ENCODE measurements around the gene SETBP1. TPM values are rescaled to one million over a fixed set of nuclear protein-coding genes. Genes with fewer than 3 reads are reported as not detected.

SETBP1 gene
- 1 to 10 TPM; 1.5 to 1.6 TPM for polyA plus RNA-seq

DNA sequence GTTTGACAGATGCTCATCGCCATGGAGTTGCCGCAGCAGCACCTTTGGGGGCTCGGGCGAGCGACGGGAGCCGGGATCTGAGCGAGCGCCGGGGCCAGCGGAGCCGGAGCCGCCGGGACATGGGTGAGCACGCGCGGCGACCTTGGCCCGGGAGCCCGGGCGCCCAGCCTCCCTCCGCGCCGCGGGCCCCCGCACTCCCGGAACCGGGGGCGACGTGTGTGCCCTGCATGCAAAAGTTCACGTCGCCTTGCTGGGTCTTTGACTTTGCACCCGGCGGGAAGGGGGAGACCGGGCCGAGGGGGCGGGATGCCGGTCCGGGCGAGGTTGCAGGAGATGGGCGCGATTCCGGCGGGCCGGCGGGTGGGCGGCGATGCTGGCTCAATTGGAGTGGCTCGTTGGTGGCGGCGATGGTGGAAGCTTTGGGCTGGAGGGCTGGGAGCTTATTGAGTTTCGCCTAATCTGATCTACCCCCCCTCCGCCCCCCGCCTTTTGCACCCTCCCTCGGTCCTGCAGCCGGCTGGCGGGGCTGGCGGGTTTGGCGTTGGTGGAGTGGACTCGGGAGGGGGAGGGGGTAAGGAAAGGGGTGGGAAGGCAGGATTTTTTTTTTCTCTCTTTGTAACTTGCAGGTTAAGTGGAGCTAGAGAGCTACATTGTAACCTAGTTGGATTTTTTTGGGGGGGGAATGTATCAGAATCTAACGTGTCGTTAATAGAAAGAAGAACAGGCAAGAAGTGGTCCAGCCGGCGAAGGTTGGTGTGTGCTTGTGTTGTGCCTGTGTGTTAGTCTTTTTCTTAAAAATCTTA, at the start of gene SETBP1:
TSS of gene SETBP1 (plus strand) at position 616 of the 803 bp plus-strand sequence. CDS start 20,459 bp downstream, outside the sequence.
- WGBS, 2 donors, result 1% methylated on average over 56 to 64 of the region's 64 CpGs
- Histone ChIP-seq H3K27ac (ENCODE audit: low read depth in 2 of 2, low read length in 1 of 2) (peak within 1 kb of the TSS; percentile 88 to 91), H3K4me1 (ENCODE audit: control insufficient read depth in 2 of 2, insufficient read depth in 2 of 2, low read length in 1 of 2) (peaks cover 0 to 3% of the 10 kb centered on the region in 2 donors)

DNA sequence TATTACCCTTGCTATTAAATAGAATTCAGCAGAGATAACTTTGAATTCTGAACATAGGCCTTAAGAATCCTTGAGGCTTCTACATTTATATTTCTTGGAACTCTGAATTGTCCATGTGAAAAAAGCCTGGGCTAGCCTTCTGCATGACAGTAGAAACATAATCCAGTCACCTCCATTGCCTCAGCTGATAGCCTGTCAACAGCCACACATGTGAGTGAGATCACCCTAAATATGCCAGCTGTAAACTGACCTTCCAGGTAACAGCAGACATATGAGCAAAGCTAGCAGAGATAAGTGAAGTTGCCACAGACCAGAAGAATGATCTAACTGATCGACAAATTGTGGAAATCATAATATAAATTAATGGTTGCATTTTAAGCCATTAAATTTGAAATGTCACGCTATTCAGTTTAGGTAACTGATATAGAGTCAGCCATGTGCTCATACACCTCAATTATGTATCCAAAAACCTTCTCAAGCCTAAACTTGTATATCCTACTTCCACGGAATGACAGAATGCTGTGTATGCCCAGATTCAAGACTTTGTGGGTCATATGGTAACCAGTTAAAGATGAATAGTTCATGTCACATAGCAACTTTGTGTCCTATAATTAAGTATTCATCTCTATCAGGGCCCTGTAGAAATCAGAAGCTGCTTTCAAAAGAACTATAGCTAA, 48.1 kb upstream of the SETBP1 start:
- WGBS, 2 donors, result 75 to 88% methylated on average over 3 of the region's 3 CpGs
- no peaks in the 10 kb centered on the region for H3K9me3 ChIP-seq (ENCODE audit: control insufficient read depth in 2 of 2, insufficient read depth in 1 of 2, low read depth in 1 of 2, low read length in 1 of 2)
- no peaks in the 10 kb centered on the region for H3K27me3 ChIP-seq (ENCODE audit: control insufficient read depth in 1 of 2, insufficient read depth in 2 of 2, low read length in 2 of 2)
- H3K27ac ChIP-seq (ENCODE audit: low read depth in 2 of 2, low read length in 1 of 2), result no peak overlapping the region
- no peaks in the 10 kb centered on the region for H3K36me3 ChIP-seq (ENCODE audit: control insufficient read depth in 2 of 2, insufficient read depth in 2 of 2, low read length in 1 of 2)
- H3K4me3 ChIP-seq (ENCODE audit: low read depth in 1 of 2, low read length in 2 of 2), result no peak overlapping the region
- peaks cover 0 to 2% of the 10 kb centered on the region in 2 donors for H3K4me1 ChIP-seq (ENCODE audit: control insufficient read depth in 2 of 2, insufficient read depth in 2 of 2, low read length in 1 of 2)

More for the DNA sequence above, at the start of gene SETBP1:
- Histone ChIP-seq H3K36me3 (ENCODE audit: control insufficient read depth in 2 of 2, insufficient read depth in 2 of 2, low read length in 1 of 2) (no peaks in the 10 kb centered on the region), H3K9me3 (ENCODE audit: control insufficient read depth in 2 of 2, insufficient read depth in 1 of 2, low read depth in 1 of 2, low read length in 1 of 2) (no peaks in the 10 kb centered on the region), H3K27me3 (ENCODE audit: control insufficient read depth in 1 of 2, insufficient read depth in 2 of 2, low read length in 2 of 2) (no peaks in the 10 kb centered on the region), H3K4me3 (ENCODE audit: low read depth in 1 of 2, low read length in 2 of 2) (peak within 1 kb of the TSS; percentile 60 to 79)

DNA sequence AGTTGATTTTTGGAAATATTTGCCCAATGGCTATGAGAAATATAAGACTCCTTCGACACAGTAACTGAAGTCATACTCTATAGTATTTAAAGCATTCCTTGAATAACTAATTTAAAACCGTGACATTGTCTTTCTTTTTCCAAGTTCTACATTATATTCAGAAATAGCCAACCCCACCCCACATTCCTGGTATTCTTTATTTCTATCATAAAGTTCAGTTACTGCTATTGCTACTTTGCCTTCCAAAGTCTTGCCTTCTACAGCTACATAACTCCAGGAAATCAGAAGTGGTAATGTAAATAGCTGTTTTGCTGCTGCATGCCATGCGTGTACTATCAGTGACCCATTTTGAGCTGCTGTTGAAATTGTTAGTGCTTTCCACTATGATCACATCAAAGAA, 45.1 kb upstream of the SETBP1 start:
- 90 to 91% methylated on average over 3 of the region's 3 CpGs for WGBS, 2 donors
- Histone ChIP-seq H3K27ac (ENCODE audit: low read depth in 2 of 2, low read length in 1 of 2) (no peak overlapping the region), H3K36me3 (ENCODE audit: control insufficient read depth in 2 of 2, insufficient read depth in 2 of 2, low read length in 1 of 2) (no peaks in the 10 kb centered on the region), H3K9me3 (ENCODE audit: control insufficient read depth in 2 of 2, insufficient read depth in 1 of 2, low read depth in 1 of 2, low read length in 1 of 2) (no peaks in the 10 kb centered on the region), H3K4me3 (ENCODE audit: low read depth in 1 of 2, low read length in 2 of 2) (no peak overlapping the region), H3K4me1 (ENCODE audit: control insufficient read depth in 2 of 2, insufficient read depth in 2 of 2, low read length in 1 of 2) (peaks cover 0 to 2% of the 10 kb centered on the region in 2 donors), H3K27me3 (ENCODE audit: control insufficient read depth in 1 of 2, insufficient read depth in 2 of 2, low read length in 2 of 2) (no peaks in the 10 kb centered on the region)

DNA sequence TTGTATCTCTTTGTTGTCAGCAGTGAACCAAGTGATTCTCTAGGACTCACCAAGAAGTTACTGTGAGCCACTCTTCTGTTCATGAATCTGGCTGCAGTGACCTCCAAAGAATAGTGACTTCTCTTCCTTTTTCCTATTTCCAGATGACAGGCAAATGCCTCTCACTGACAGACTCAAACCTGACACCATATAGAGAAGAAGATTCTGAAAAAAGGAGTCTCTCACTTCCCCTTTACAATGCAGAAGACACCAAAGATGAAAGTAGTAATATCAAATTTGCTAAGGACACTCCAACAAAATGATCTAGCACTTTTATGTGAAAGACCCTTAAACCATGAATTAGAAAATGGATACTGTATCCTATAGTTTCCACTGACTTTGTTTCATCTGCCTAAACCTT, 44.4 kb upstream of the SETBP1 start:
- H3K27ac ChIP-seq (ENCODE audit: low read depth in 2 of 2, low read length in 1 of 2), result no peak overlapping the region
- peaks cover 0 to 2% of the 10 kb centered on the region in 2 donors for H3K4me1 ChIP-seq (ENCODE audit: control insufficient read depth in 2 of 2, insufficient read depth in 2 of 2, low read length in 1 of 2)
- no peaks in the 10 kb centered on the region for H3K36me3 ChIP-seq (ENCODE audit: control insufficient read depth in 2 of 2, insufficient read depth in 2 of 2, low read length in 1 of 2)
- H3K4me3 ChIP-seq (ENCODE audit: low read depth in 1 of 2, low read length in 2 of 2), result no peak overlapping the region
- H3K27me3 ChIP-seq (ENCODE audit: control insufficient read depth in 1 of 2, insufficient read depth in 2 of 2, low read length in 2 of 2), result no peaks in the 10 kb centered on the region
- H3K9me3 ChIP-seq (ENCODE audit: control insufficient read depth in 2 of 2, insufficient read depth in 1 of 2, low read depth in 1 of 2, low read length in 1 of 2), result no peaks in the 10 kb centered on the region

DNA sequence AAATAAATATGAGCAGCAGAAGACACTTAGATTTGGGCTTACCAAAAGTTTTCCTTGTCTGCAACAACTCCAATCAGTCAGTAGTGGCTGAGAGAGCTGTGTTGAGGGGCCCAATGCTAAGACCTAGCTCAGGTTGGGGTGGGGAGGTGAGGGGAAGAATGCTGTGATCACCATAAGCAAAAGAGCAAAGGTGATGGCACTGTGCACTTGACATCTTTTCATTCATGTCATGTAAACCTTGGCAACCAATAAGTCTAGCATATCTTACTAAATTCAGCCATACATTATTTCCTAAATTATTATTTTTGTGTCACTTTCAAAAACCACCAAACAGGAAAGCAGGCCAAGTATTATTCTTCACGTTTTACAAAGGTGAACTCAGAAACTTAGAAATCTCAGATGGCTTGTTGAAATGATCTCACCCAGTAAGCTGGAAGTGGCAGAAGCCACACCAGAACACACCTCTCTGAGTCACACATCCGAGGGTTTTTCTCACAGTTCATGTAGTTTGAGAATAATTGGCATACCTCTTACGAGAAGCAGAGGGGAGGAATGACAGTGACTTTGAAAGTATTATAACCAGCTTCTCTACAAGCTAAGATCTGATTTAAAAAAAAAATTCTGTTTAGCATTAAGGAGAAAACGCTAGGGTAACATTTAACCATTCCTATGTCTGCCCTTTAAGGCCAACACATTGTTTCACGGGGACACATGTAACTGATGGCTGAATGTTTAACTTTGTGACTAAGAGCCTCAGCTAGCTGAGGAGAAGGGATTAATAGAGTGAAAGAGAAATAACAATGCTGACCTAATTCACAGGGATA, 43.3 kb upstream of the SETBP1 start:
- peaks cover 0 to 2% of the 10 kb centered on the region in 2 donors for H3K4me1 ChIP-seq (ENCODE audit: control insufficient read depth in 2 of 2, insufficient read depth in 2 of 2, low read length in 1 of 2)
- no peaks in the 10 kb centered on the region for H3K27me3 ChIP-seq (ENCODE audit: control insufficient read depth in 1 of 2, insufficient read depth in 2 of 2, low read length in 2 of 2)
- 26 to 40% methylated on average over 5 of the region's 5 CpGs for WGBS, 2 donors
- H3K36me3 ChIP-seq (ENCODE audit: control insufficient read depth in 2 of 2, insufficient read depth in 2 of 2, low read length in 1 of 2), result no peaks in the 10 kb centered on the region
- no peak overlapping the region for H3K4me3 ChIP-seq (ENCODE audit: low read depth in 1 of 2, low read length in 2 of 2)
- H3K27ac ChIP-seq (ENCODE audit: low read depth in 2 of 2, low read length in 1 of 2), result peak overlapping the region; percentile 63 to 86
- H3K9me3 ChIP-seq (ENCODE audit: control insufficient read depth in 2 of 2, insufficient read depth in 1 of 2, low read depth in 1 of 2, low read length in 1 of 2), result no peaks in the 10 kb centered on the region

DNA sequence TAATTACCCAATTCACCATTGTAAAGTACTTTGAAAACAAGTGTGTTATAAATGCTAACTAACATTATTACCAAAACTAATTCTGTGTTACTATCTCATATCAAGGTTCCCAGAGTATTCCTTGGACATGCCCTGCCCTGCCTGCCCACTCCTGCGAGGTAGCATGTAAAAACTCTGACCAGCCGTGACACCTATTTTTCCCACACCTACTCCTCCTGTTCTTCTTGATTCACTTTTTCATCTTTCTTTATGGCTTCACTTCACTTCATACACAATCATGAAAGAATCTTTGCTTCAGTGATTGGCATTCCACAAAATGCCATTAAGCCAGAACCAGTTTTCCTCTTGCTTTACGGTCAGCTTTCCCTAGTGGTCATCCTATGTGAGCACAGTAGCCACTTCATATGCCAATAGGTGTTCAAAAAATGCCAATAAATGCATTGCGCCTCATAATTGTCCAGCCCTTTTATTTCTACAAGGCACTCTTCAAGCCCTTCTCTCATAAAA, 42.6 kb upstream of the SETBP1 start:
- WGBS, 2 donors, result 69 to 78% methylated on average over 4 of the region's 4 CpGs
- H3K4me1 ChIP-seq (ENCODE audit: control insufficient read depth in 2 of 2, insufficient read depth in 2 of 2, low read length in 1 of 2), result peaks cover 0 to 2% of the 10 kb centered on the region in 2 donors
- no peaks in the 10 kb centered on the region for H3K27me3 ChIP-seq (ENCODE audit: control insufficient read depth in 1 of 2, insufficient read depth in 2 of 2, low read length in 2 of 2)
- H3K4me3 ChIP-seq (ENCODE audit: low read depth in 1 of 2, low read length in 2 of 2), result no peak overlapping the region
- H3K9me3 ChIP-seq (ENCODE audit: control insufficient read depth in 2 of 2, insufficient read depth in 1 of 2, low read depth in 1 of 2, low read length in 1 of 2), result no peaks in the 10 kb centered on the region
- peak overlapping the region; percentile 86 to 90 for H3K27ac ChIP-seq (ENCODE audit: low read depth in 2 of 2, low read length in 1 of 2)
- H3K36me3 ChIP-seq (ENCODE audit: control insufficient read depth in 2 of 2, insufficient read depth in 2 of 2, low read length in 1 of 2), result no peaks in the 10 kb centered on the region

DNA sequence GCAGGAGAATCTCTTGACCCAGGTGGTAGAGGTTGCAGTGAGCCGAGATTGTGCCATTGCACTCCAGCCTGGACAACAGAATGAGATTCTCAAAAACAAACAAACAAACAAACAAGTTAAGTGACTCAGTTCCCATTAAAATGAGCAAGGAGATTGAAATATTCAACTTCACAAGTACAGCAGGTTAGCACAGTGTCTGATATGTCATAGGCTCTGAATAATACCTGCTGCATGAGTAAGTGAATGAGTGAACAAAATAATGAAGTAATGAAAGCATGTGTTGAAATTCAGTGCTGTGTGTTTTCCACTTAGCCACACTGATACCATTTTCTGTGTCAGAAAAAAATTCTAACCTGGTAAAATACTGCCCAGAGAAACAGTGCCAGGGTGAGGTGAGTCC, 41.9 kb upstream of the SETBP1 start:
- peak overlapping the region in 1 of 2 donors; percentile 90 for H3K27ac ChIP-seq (ENCODE audit: low read depth in 2 of 2, low read length in 1 of 2)
- H3K4me1 ChIP-seq (ENCODE audit: control insufficient read depth in 2 of 2, insufficient read depth in 2 of 2, low read length in 1 of 2), result peaks cover 0 to 2% of the 10 kb centered on the region in 2 donors
- no peaks in the 10 kb centered on the region for H3K9me3 ChIP-seq (ENCODE audit: control insufficient read depth in 2 of 2, insufficient read depth in 1 of 2, low read depth in 1 of 2, low read length in 1 of 2)
- WGBS, 2 donors, result 89 to 95% methylated on average over 1 of the region's 1 CpG
- no peaks in the 10 kb centered on the region for H3K36me3 ChIP-seq (ENCODE audit: control insufficient read depth in 2 of 2, insufficient read depth in 2 of 2, low read length in 1 of 2)
- H3K4me3 ChIP-seq (ENCODE audit: low read depth in 1 of 2, low read length in 2 of 2), result no peak overlapping the region
- H3K27me3 ChIP-seq (ENCODE audit: control insufficient read depth in 1 of 2, insufficient read depth in 2 of 2, low read length in 2 of 2), result no peaks in the 10 kb centered on the region

DNA sequence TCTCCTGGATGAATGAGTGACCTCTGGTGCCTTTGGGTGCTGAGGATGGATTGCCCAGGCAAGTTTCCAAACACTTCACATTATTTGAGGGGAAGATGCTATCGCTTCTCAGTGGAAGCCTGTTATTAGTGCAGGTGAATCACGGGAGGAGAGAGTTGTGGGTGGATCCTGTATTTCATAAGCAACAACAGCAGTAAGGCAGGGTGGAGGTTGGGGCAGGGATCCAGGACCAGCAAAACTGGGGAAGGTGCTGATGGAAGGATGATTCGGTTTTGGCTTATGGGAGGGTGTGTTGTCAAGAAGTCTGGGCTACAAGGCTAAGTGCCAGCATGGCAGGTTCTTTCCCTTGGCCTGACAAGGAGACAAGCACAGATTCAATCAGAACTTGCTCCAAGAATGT, 37.7 kb upstream of the SETBP1 start:
- H3K27ac ChIP-seq (ENCODE audit: low read depth in 2 of 2, low read length in 1 of 2), result no peak overlapping the region
- H3K4me1 ChIP-seq (ENCODE audit: control insufficient read depth in 2 of 2, insufficient read depth in 2 of 2, low read length in 1 of 2), result no peaks in the 10 kb centered on the region
- H3K27me3 ChIP-seq (ENCODE audit: control insufficient read depth in 1 of 2, insufficient read depth in 2 of 2, low read length in 2 of 2), result no peaks in the 10 kb centered on the region
- WGBS, 2 donors, result 60 to 73% methylated on average over 3 of the region's 3 CpGs
- H3K36me3 ChIP-seq (ENCODE audit: control insufficient read depth in 2 of 2, insufficient read depth in 2 of 2, low read length in 1 of 2), result no peaks in the 10 kb centered on the region
- H3K9me3 ChIP-seq (ENCODE audit: control insufficient read depth in 2 of 2, insufficient read depth in 1 of 2, low read depth in 1 of 2, low read length in 1 of 2), result no peaks in the 10 kb centered on the region
- no peak overlapping the region for H3K4me3 ChIP-seq (ENCODE audit: low read depth in 1 of 2, low read length in 2 of 2)

DNA sequence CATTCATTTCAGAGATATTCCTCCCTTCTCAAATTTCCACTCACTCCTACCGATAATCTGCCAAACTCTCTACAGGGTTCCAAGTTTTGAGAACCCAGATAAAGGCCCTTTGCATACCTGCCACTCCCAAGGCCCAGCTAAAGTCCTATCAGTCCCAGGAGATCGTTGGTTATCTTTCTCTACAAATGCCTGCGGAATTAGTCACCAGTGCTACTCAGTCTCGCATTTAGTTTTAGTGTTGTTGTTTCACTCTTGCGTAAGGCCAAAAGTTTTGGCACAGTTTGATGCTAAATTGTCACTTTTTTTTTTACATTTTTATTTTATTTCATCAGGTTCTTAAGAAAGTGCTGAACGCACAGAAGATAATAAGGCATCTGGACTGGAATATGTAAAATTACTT, 29.2 kb upstream of the SETBP1 start:
- H3K27me3 ChIP-seq (ENCODE audit: control insufficient read depth in 1 of 2, insufficient read depth in 2 of 2, low read length in 2 of 2), result no peaks in the 10 kb centered on the region
- no peak overlapping the region for H3K27ac ChIP-seq (ENCODE audit: low read depth in 2 of 2, low read length in 1 of 2)
- no peak overlapping the region for H3K4me3 ChIP-seq (ENCODE audit: low read depth in 1 of 2, low read length in 2 of 2)
- H3K36me3 ChIP-seq (ENCODE audit: control insufficient read depth in 2 of 2, insufficient read depth in 2 of 2, low read length in 1 of 2), result no peaks in the 10 kb centered on the region
- H3K4me1 ChIP-seq (ENCODE audit: control insufficient read depth in 2 of 2, insufficient read depth in 2 of 2, low read length in 1 of 2), result no peaks in the 10 kb centered on the region
- 36 to 46% methylated on average over 6 of the region's 6 CpGs for WGBS, 2 donors
- H3K9me3 ChIP-seq (ENCODE audit: control insufficient read depth in 2 of 2, insufficient read depth in 1 of 2, low read depth in 1 of 2, low read length in 1 of 2), result no peaks in the 10 kb centered on the region
